ENCODE results near the gene MINK1. TPM values are rescaled to one million over a fixed set of nuclear protein-coding genes. Genes with fewer than 3 reads are reported as not detected.
"Not testable (repeated sequence)": the region's sequence is repeated elsewhere in the genome, so short reads cannot be mapped to it uniquely, and the experiment has no call there.

MINK1 gene
- total and polyA plus RNA-seq, 2 donors from 2014 or later: 21.2 to 118 TPM

DNA sequence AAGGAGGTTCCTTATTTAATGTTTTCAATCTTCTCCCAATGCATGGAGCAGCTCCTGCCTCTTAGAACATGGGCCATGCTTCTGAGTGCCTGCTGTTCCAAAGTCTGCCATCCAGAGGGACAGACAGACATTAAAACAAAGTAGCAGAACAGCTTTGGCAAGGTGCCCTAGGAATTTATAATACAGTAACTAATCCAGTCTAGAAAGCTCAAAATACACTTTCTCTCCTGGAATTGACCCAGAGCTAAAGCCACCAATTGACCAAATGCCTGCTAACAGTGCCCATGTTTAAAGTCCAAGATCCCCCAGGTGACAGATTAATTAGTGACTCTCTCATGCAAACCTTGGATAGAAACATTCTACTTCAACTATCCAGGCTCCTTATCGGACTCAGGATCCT lies 80.9 kb downstream of the MINK1 start:
- intact Hi-C loops (cut with DNase I): no loop called here
- peaks cover 0 to 7% (median 5%) of the 10 kb centered on the region in 3 donors for H3K4me1 ChIP-seq (ENCODE audit: control insufficient read depth in 2 of 3, insufficient read depth in 2 of 3, low read depth in 1 of 3, low read length in 3 of 3)
- no peaks in the 10 kb centered on the region for H3K36me3 ChIP-seq (ENCODE audit: control insufficient read depth in 2 of 3, insufficient read depth in 3 of 3, low read length in 3 of 3)
- H3K27ac ChIP-seq (ENCODE audit: low read depth in 2 of 2, low read length in 2 of 2): no peak overlapping the region
- DNase-seq: peak in 2 of 5 donors; percentile 46 to 55
- TF ChIP-seq CTCF (IDR thresholded peaks at IDR 0.05; ENCODE audit: borderline replicate concordance, extremely low read depth, insufficient read depth): peak; percentile 16
- H3K4me3 ChIP-seq (ENCODE audit: low read length in 3 of 3): no peak overlapping the region
- H3K27me3 ChIP-seq (ENCODE audit: control insufficient read depth, insufficient read depth, low read length): no peaks in the 10 kb centered on the region
- H3K9ac ChIP-seq (ENCODE audit: low read length in 3 of 3): no peak overlapping the region
- FAIRE-seq: no peak
- no peaks in the 10 kb centered on the region for H3K9me3 ChIP-seq (ENCODE audit: control insufficient read depth in 2 of 3, insufficient read depth in 1 of 3, low read length in 3 of 3)

- H3K4me1 ChIP-seq (ENCODE audit: control insufficient read depth in 2 of 3, insufficient read depth in 2 of 3, low read depth in 1 of 3, low read length in 3 of 3); DNase-seq; intact Hi-C loops (cut with DNase I); H3K9ac ChIP-seq (ENCODE audit: low read length in 3 of 3); H3K36me3 ChIP-seq (ENCODE audit: control insufficient read depth in 2 of 3, insufficient read depth in 3 of 3, low read length in 3 of 3); FAIRE-seq; H3K4me3 ChIP-seq (ENCODE audit: low read length in 3 of 3); H3K27me3 ChIP-seq (ENCODE audit: control insufficient read depth, insufficient read depth, low read length); H3K9me3 ChIP-seq (ENCODE audit: control insufficient read depth in 2 of 3, insufficient read depth in 1 of 3, low read length in 3 of 3): not testable (repeated sequence)
- peak overlapping the region in 1 of 2 donors; percentile 52 for H3K27ac ChIP-seq (ENCODE audit: low read depth in 2 of 2, low read length in 2 of 2)
These were observed 81.4 kb downstream of the MINK1 start for GRCh38 chr17:4914551-4914950.

DNA sequence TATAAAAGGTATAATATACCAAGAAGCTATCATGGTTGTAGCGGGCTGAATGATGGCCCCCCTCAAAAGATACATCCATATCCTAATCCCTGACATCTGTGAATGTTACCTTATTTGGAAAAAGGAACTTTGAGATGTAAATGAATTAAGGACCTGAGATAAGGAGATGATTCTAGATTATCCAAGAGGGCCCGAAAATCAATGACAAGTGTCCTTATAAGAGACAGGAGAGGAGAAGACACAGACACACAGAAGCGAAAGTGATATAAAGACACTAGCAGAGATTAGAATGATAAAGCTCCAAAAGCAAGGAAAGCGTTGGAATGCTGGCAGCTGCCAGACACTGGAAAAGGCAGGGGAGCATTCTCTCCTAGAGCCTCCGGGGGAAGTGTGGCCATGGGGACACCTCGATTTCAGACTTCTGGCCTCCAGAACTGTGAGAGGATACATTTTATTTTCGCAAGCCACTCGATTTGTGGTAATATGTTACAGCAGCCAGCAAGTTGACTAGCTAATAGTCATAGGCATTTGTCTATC lies 86.4 kb downstream of the MINK1 start:
- no peak overlapping the region for H3K9ac ChIP-seq (ENCODE audit: low read length in 3 of 3)
- no peaks in the 10 kb centered on the region for H3K9me3 ChIP-seq (ENCODE audit: control insufficient read depth in 2 of 3, insufficient read depth in 1 of 3, low read length in 3 of 3)
- H3K27ac ChIP-seq (ENCODE audit: low read depth in 2 of 2, low read length in 2 of 2): no peak overlapping the region
- TF ChIP-seq CTCF (IDR thresholded peaks at IDR 0.05; ENCODE audit: borderline replicate concordance, extremely low read depth, insufficient read depth): no peak
- H3K36me3 ChIP-seq (ENCODE audit: control insufficient read depth in 2 of 3, insufficient read depth in 3 of 3, low read length in 3 of 3): no peaks in the 10 kb centered on the region
- intact Hi-C loops (cut with DNase I): no loop called here
- no peaks in the 10 kb centered on the region for H3K27me3 ChIP-seq (ENCODE audit: control insufficient read depth, insufficient read depth, low read length)
- H3K4me1 ChIP-seq (ENCODE audit: control insufficient read depth in 2 of 3, insufficient read depth in 2 of 3, low read depth in 1 of 3, low read length in 3 of 3): no peaks in the 10 kb centered on the region
- FAIRE-seq (no peak), DNase-seq (no peak)
- H3K4me3 ChIP-seq (ENCODE audit: low read length in 3 of 3): no peak overlapping the region

- intact Hi-C loops (cut with DNase I): no loop called here
- Histone ChIP-seq H3K4me3 (ENCODE audit: low read length in 3 of 3) (no peak overlapping the region), H3K9me3 (ENCODE audit: control insufficient read depth in 2 of 3, insufficient read depth in 1 of 3, low read length in 3 of 3) (no peaks in the 10 kb centered on the region), H3K4me1 (ENCODE audit: control insufficient read depth in 2 of 3, insufficient read depth in 2 of 3, low read depth in 1 of 3, low read length in 3 of 3) (no peaks in the 10 kb centered on the region), H3K36me3 (ENCODE audit: control insufficient read depth in 2 of 3, insufficient read depth in 3 of 3, low read length in 3 of 3) (no peaks in the 10 kb centered on the region), H3K27ac (ENCODE audit: low read depth in 2 of 2, low read length in 2 of 2) (no peak overlapping the region), H3K9ac (ENCODE audit: low read length in 3 of 3) (no peak overlapping the region), H3K27me3 (ENCODE audit: control insufficient read depth, insufficient read depth, low read length) (no peaks in the 10 kb centered on the region)
- no peak for TF ChIP-seq CTCF (IDR thresholded peaks at IDR 0.05; ENCODE audit: borderline replicate concordance, extremely low read depth, insufficient read depth)
- no peak for FAIRE-seq
- no peak for DNase-seq
These were observed 87.4 kb downstream of the MINK1 start for GRCh38 chr17:4920351-4921048.
